ENCODE data around the gene TNFRSF18.

GRCh38 chr1:1218524-1219200 is 12.3 kb upstream of the TNFRSF18 start:
- TF ChIP-seq CTCF (IDR thresholded peaks at IDR 0.05; ENCODE audit: insufficient read depth, low read length) (no peak), GABPA (IDR thresholded peaks at IDR 0.05; ENCODE audit: low read depth) (no peak), POLR2AphosphoS5 (IDR thresholded peaks at IDR 0.05; ENCODE audit: low read depth) (no peak)
- TF ChIP-seq, protein P1, sequence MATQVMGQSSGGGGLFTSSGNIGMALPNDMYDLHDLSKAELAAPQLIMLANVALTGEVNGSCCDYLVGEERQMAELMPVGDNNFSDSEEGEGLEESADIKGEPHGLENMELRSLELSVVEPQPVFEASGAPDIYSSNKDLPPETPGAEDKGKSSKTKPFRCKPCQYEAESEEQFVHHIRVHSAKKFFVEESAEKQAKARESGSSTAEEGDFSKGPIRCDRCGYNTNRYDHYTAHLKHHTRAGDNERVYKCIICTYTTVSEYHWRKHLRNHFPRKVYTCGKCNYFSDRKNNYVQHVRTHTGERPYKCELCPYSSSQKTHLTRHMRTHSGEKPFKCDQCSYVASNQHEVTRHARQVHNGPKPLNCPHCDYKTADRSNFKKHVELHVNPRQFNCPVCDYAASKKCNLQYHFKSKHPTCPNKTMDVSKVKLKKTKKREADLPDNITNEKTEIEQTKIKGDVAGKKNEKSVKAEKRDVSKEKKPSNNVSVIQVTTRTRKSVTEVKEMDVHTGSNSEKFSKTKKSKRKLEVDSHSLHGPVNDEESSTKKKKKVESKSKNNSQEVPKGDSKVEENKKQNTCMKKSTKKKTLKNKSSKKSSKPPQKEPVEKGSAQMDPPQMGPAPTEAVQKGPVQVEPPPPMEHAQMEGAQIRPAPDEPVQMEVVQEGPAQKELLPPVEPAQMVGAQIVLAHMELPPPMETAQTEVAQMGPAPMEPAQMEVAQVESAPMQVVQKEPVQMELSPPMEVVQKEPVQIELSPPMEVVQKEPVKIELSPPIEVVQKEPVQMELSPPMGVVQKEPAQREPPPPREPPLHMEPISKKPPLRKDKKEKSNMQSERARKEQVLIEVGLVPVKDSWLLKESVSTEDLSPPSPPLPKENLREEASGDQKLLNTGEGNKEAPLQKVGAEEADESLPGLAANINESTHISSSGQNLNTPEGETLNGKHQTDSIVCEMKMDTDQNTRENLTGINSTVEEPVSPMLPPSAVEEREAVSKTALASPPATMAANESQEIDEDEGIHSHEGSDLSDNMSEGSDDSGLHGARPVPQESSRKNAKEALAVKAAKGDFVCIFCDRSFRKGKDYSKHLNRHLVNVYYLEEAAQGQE (IDR thresholded peaks at IDR 0.05; ENCODE audit: insufficient replicate concordance, low read depth) = no peak
